Right lobe of liver (tissue), 6 donors: Measurements from ENCODE around the gene CAMTA1. TPM values are rescaled to one million over a fixed set of nuclear protein-coding genes. Genes with fewer than 3 reads are reported as not detected.

Experiments used
- ATAC-seq, 4 donors: fragments of 200-7000 bp; cut with Tn5 transposase; one replicate each; pipeline ENCODE4 v1.9.1; 2020; ENCODE audit warnings: mild to moderate bottlenecking in 4 of 4, moderate library complexity in 4 of 4
- DNase-seq, 3 donors: peaks; one replicate each; pipeline ENCODE4 v3.0.0-alpha.2; 2020
- H3K27ac ChIP-seq, 3 donors: fragments of 200-600 bp; one replicate each; pipeline ENCODE4 v1.8.0; 2022
- H3K27me3 ChIP-seq, 2 donors: fragments of 200-600 bp; one replicate each; pipeline ENCODE4 v1.8.0; 2022
- H3K36me3 ChIP-seq, 4 donors: fragments of 200-600 bp; sonication (generic) in 1 of 4; one replicate each; pipeline versions ENCODE4 v1.5.1 to v1.8.0; 2017 to 2022; ENCODE audit warnings: control low read depth in 1 of 4
- H3K4me1 ChIP-seq, 4 donors: fragments of 200-600 bp; sonication (generic) in 1 of 4; one replicate each; pipeline versions ENCODE4 v1.5.1 to v1.8.0; 2017 to 2022; ENCODE audit warnings: control low read depth in 1 of 4
- H3K4me3 ChIP-seq, 3 donors: fragments of 200-600 bp; one replicate each; pipeline ENCODE4 v1.8.0; 2022
- H3K9me3 ChIP-seq, 4 donors: fragments of 200-600 bp; sonication (generic) in 1 of 4; one replicate each; pipeline versions ENCODE4 v1.5.1 to v1.8.0; 2017 to 2022; ENCODE audit warnings: control low read depth in 1 of 4
- POLR2A ChIP-seq: fragments of 450-650 bp; IDR thresholded peaks from one replicate; pipeline ENCODE4 v1.6.1; 2017; ENCODE audit warnings: antibody characterized with exemption, mild to moderate bottlenecking
- WGBS: methylation state at CpG from one replicate; pipeline ENCODE4 v1.1.6; 2018; ENCODE audit warnings: low coverage, low lambda C conversion rate; ENCODE audit not compliant: insufficient coverage; ENCODE audit errors: missing lambda C conversion rate; 5-methylcytosine and 5-hydroxymethylcytosine counted together
- intact Hi-C, 2 donors: fragments of 100-400 bp; cut with DNase I; formaldehyde crosslinking; loops; one replicate each; pipeline versions ENCODE4 v1.11.2 to v1.14.1; 2022
- total RNA-seq, 6 experiments: library from RNA; depleted of rRNA in 2 of 6; stranded (reverse); fragments of >200 nt in 2 of 6; fragmentation: NEBNext Ultra II Directional in 3 of 6; extraction: Animal tissue kit (Norgen Biotek cat#: 25700) in 3 of 6; gene quantifications; one replicate each; pipeline versions ENCODE4 v1.1.0 to v1.2.4, GENCODE V29; 2016 to 2023
- TF ChIP-seq, protein P1 (sequence below), 4 donors: fragments of 200-600 bp in 3 of 4; fragments of 450-650 bp in 1 of 4; IDR thresholded peaks; one replicate each; pipeline versions ENCODE4 v1.5.1 to v1.8.0; 2016 to 2022; ENCODE audit warnings: antibody characterized with exemption in 4 of 4, mild to moderate bottlenecking in 2 of 4
- donor health status: DM: no; HTN: yes; CAD: no.
- donor health status: DM: no; HTN: no; CAD: no.
- donor health status: DM: no; HTN: no; CAD: no.
- donor health status: DM: no; HTN: yes; CAD: no.
- donor health status: DM: no; HTN: yes; CAD: no.

The CAMTA1 gene
- total RNA-seq, 6 experiments from 2014 or later, result 32.3 to 49.4 (median 37.2) TPM

GRCh38 chr1:6770751-6771440 lies 14.4 kb upstream of the CAMTA1 start:
- DNase-seq (no peak), ATAC-seq (peak in 2 of 4 donors; percentile 22 to 37)
- TF ChIP-seq POLR2A, result no peak
- TF ChIP-seq, protein P1, sequence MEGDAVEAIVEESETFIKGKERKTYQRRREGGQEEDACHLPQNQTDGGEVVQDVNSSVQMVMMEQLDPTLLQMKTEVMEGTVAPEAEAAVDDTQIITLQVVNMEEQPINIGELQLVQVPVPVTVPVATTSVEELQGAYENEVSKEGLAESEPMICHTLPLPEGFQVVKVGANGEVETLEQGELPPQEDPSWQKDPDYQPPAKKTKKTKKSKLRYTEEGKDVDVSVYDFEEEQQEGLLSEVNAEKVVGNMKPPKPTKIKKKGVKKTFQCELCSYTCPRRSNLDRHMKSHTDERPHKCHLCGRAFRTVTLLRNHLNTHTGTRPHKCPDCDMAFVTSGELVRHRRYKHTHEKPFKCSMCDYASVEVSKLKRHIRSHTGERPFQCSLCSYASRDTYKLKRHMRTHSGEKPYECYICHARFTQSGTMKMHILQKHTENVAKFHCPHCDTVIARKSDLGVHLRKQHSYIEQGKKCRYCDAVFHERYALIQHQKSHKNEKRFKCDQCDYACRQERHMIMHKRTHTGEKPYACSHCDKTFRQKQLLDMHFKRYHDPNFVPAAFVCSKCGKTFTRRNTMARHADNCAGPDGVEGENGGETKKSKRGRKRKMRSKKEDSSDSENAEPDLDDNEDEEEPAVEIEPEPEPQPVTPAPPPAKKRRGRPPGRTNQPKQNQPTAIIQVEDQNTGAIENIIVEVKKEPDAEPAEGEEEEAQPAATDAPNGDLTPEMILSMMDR (IDR thresholded peaks at IDR 0.05), result no peak
- 50% methylated on average over 12 of the region's 13 CpGs for WGBS
- no peaks in the 10 kb centered on the region for H3K4me1 ChIP-seq
- H3K9me3 ChIP-seq, result no peaks in the 10 kb centered on the region
- intact Hi-C loops, result no loop called here
- no peak overlapping the region for H3K27ac ChIP-seq
- no peaks in the 10 kb centered on the region for H3K27me3 ChIP-seq
- no peak overlapping the region for H3K4me3 ChIP-seq
- no peaks in the 10 kb centered on the region for H3K36me3 ChIP-seq

DNA sequence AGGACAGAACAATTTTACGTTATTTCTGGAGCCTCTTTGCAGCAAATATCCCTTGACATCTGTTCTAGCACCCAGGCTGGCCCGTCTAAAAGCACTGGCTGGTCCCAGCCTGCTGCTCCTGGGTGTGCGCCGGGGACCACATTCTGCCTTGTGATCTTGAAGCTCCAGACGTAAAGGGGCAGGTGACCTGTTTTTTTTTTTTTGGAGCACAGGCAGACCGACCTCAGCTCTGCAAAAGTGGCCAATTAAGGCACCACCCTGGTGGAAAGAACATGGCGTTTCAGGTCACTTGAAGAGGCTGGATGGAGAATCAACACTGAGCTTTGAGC lies 13.8 kb upstream of the CAMTA1 start:
- intact Hi-C loops, result no loop called here

GRCh38 chr1:6774381-6774780 lies 10.9 kb upstream of the CAMTA1 start:
- Histone ChIP-seq H3K4me3 (no peak overlapping the region), H3K9me3 (no peaks in the 10 kb centered on the region), H3K4me1 (no peaks in the 10 kb centered on the region), H3K27me3 (no peaks in the 10 kb centered on the region), H3K36me3 (no peaks in the 10 kb centered on the region), H3K27ac (no peak overlapping the region)
- ATAC-seq, result no peak
- TF ChIP-seq, protein P1 (IDR thresholded peaks at IDR 0.05), result no peak
- no peak for TF ChIP-seq POLR2A
- no peak for DNase-seq
- WGBS, result 89% methylated on average over 1 of the region's 1 CpG
- intact Hi-C loops, result no loop called here

More for the DNA sequence above, 13.8 kb upstream of the CAMTA1 start:
- H3K4me3 ChIP-seq, result no peak overlapping the region
- H3K27me3 ChIP-seq, result no peaks in the 10 kb centered on the region
- H3K4me1 ChIP-seq, result no peaks in the 10 kb centered on the region
- DNase-seq, result no peak
- H3K36me3 ChIP-seq, result no peaks in the 10 kb centered on the region
- no peaks in the 10 kb centered on the region for H3K9me3 ChIP-seq
- ATAC-seq, result no peak
- H3K27ac ChIP-seq, result no peak overlapping the region
- TF ChIP-seq POLR2A, result no peak
- TF ChIP-seq, protein P1 (IDR thresholded peaks at IDR 0.05), result no peak
- 61% methylated on average over 6 of the region's 7 CpGs for WGBS

- no peaks in the 10 kb centered on the region for H3K36me3 ChIP-seq
- DNase-seq, result no peak
- H3K9me3 ChIP-seq, result no peaks in the 10 kb centered on the region
- no peak for ATAC-seq
- TF ChIP-seq, protein P1 (IDR thresholded peaks at IDR 0.05), result no peak
- no peak for TF ChIP-seq POLR2A
- H3K4me1 ChIP-seq, result no peaks in the 10 kb centered on the region
- H3K27me3 ChIP-seq, result no peaks in the 10 kb centered on the region
- 93% methylated on average over 4 of the region's 8 CpGs for WGBS
- no peak overlapping the region for H3K4me3 ChIP-seq
- no peak overlapping the region for H3K27ac ChIP-seq
- intact Hi-C loops, result no loop called here
Observed at GRCh38 chr1:6775261-6776043, 9.8 kb upstream of the CAMTA1 start.
